ENCODE results near the gene FOXD4L3. TPM values are rescaled to one million over a fixed set of nuclear protein-coding genes. Genes with fewer than 3 reads are reported as not detected.
"Not testable (repeated sequence)": the region's sequence is repeated elsewhere in the genome, so short reads cannot be mapped to it uniquely, and the experiment has no call there.

FOXD4L3 gene
- total RNA-seq (under 1 TPM in 2 of 5 experiments, not detected in 3; 0.30 to 0.54 TPM), polyA plus RNA-seq (not detected), total RNA-seq (not detected)

GRCh38 chr9:68302567-68302966, at the start of gene FOXD4L3:
Gene FOXD4L3, plus strand, starts transcription at chr9:68302867. Its CDS starts 85 bp downstream, at chr9:68302952.
- H3K36me3 Mint-ChIP-seq, DNase-seq, H3K4me1 Mint-ChIP-seq: not testable (repeated sequence)

GRCh38 chr9:68281041-68281440, 21.6 kb upstream of the FOXD4L3 start:
- H3K27ac Mint-ChIP-seq; H3K4me3 ChIP-seq (ENCODE audit: low read length); DNase-seq; intact Hi-C loops (cut with micrococcal nuclease); H3K9me3 ChIP-seq (ENCODE audit: control insufficient read depth in 2 of 3, low read length in 3 of 3); H3K27me3 ChIP-seq (ENCODE audit: control insufficient read depth in 2 of 2, insufficient read depth in 2 of 2, low read length in 2 of 2); H3K4me1 ChIP-seq (ENCODE audit: control insufficient read depth in 2 of 2, insufficient read depth in 2 of 2, low read length in 2 of 2); POLR2A ChIA-PET; H3K36me3 Mint-ChIP-seq; H3K4me1 Mint-ChIP-seq; ATAC-seq; H3K36me3 ChIP-seq (ENCODE audit: control insufficient read depth in 2 of 3, insufficient read depth in 3 of 3, low read length in 3 of 3); H3K27ac ChIP-seq (ENCODE audit: low read depth, low read length); H3K4me3 Mint-ChIP-seq; H3K9me3 Mint-ChIP-seq; CTCF ChIA-PET; H3K27me3 Mint-ChIP-seq: not testable (repeated sequence)

More at GRCh38 chr9:68302567-68302966, at the start of gene FOXD4L3:
- H3K27me3 Mint-ChIP-seq; H3K36me3 ChIP-seq (ENCODE audit: control insufficient read depth in 2 of 3, insufficient read depth in 3 of 3, low read length in 3 of 3); H3K27ac Mint-ChIP-seq; H3K9me3 Mint-ChIP-seq; H3K27me3 ChIP-seq (ENCODE audit: control insufficient read depth in 2 of 2, insufficient read depth in 2 of 2, low read length in 2 of 2); POLR2A ChIA-PET; H3K4me3 ChIP-seq (ENCODE audit: low read length); CTCF ChIA-PET; H3K4me1 ChIP-seq (ENCODE audit: control insufficient read depth in 2 of 2, insufficient read depth in 2 of 2, low read length in 2 of 2); H3K27ac ChIP-seq (ENCODE audit: low read depth, low read length); H3K4me3 Mint-ChIP-seq; H3K9me3 ChIP-seq (ENCODE audit: control insufficient read depth in 2 of 3, low read length in 3 of 3); intact Hi-C loops (cut with micrococcal nuclease); ATAC-seq: not testable (repeated sequence)

- H3K9me3 ChIP-seq (ENCODE audit: control insufficient read depth in 2 of 3, low read length in 3 of 3); DNase-seq; H3K4me1 ChIP-seq (ENCODE audit: control insufficient read depth in 2 of 2, insufficient read depth in 2 of 2, low read length in 2 of 2); H3K36me3 ChIP-seq (ENCODE audit: control insufficient read depth in 2 of 3, insufficient read depth in 3 of 3, low read length in 3 of 3); H3K4me3 Mint-ChIP-seq; H3K27me3 ChIP-seq (ENCODE audit: control insufficient read depth in 2 of 2, insufficient read depth in 2 of 2, low read length in 2 of 2); intact Hi-C loops (cut with micrococcal nuclease); POLR2A ChIA-PET; H3K27ac ChIP-seq (ENCODE audit: low read depth, low read length); H3K4me1 Mint-ChIP-seq; H3K9me3 Mint-ChIP-seq; H3K36me3 Mint-ChIP-seq; CTCF ChIA-PET; H3K4me3 ChIP-seq (ENCODE audit: low read length); H3K27me3 Mint-ChIP-seq; H3K27ac Mint-ChIP-seq; ATAC-seq: not testable (repeated sequence)
Measured at GRCh38 chr9:68303771-68304170, 1.1 kb downstream of the FOXD4L3 start.

DNA sequence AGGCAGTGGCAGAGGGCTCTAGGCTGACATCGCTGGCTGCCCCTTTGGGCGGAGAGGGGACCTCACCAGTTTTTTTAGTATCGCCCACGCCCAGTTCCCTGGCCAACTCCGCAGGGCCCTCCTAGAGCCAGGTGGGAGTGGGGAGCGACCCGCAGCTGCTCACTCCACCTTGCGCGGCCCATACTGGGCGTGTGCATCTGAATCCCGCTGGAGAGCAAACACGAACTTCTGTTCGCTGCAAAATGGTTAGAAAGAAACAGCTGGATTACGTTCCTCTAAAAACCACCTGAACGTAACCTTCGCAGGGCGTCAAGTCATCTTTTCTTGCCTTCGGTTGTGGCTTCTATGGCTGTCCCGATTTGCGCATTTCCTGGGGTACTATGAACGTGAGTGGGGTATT, 1.5 kb downstream of the FOXD4L3 start:
- H3K4me3 Mint-ChIP-seq; H3K36me3 Mint-ChIP-seq; H3K27ac Mint-ChIP-seq; DNase-seq; H3K27me3 ChIP-seq (ENCODE audit: control insufficient read depth in 2 of 2, insufficient read depth in 2 of 2, low read length in 2 of 2); intact Hi-C loops (cut with micrococcal nuclease); H3K4me1 ChIP-seq (ENCODE audit: control insufficient read depth in 2 of 2, insufficient read depth in 2 of 2, low read length in 2 of 2); H3K9me3 ChIP-seq (ENCODE audit: control insufficient read depth in 2 of 3, low read length in 3 of 3); H3K4me1 Mint-ChIP-seq; H3K27ac ChIP-seq (ENCODE audit: low read depth, low read length); H3K27me3 Mint-ChIP-seq; H3K4me3 ChIP-seq (ENCODE audit: low read length); POLR2A ChIA-PET; H3K36me3 ChIP-seq (ENCODE audit: control insufficient read depth in 2 of 3, insufficient read depth in 3 of 3, low read length in 3 of 3); ATAC-seq; H3K9me3 Mint-ChIP-seq; CTCF ChIA-PET: not testable (repeated sequence)

DNA sequence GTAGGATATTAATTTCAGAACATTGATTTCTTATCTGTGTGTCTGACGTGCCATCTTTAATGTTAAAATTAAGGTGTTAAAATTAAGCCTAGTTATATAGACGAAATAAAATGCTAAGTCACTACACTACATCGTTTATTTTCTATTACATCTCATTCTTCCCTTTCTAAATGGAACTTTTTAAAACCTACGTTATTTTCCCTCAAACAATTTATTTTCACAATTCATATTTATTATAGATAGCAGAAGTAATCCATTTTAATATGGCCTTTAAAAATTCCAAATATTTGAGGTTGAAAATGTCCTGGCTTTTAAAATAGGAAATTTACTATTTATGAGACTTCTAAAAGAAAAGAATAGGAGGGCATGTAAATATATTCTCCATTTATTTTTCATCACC, 2.1 kb downstream of the FOXD4L3 start:
- CTCF ChIA-PET; H3K4me1 ChIP-seq (ENCODE audit: control insufficient read depth in 2 of 2, insufficient read depth in 2 of 2, low read length in 2 of 2); H3K27me3 Mint-ChIP-seq; H3K4me3 ChIP-seq (ENCODE audit: low read length); H3K9me3 Mint-ChIP-seq; POLR2A ChIA-PET; H3K36me3 Mint-ChIP-seq; H3K4me1 Mint-ChIP-seq; ATAC-seq; H3K27ac Mint-ChIP-seq; DNase-seq; H3K4me3 Mint-ChIP-seq; intact Hi-C loops (cut with micrococcal nuclease); H3K36me3 ChIP-seq (ENCODE audit: control insufficient read depth in 2 of 3, insufficient read depth in 3 of 3, low read length in 3 of 3); H3K9me3 ChIP-seq (ENCODE audit: control insufficient read depth in 2 of 3, low read length in 3 of 3); H3K27ac ChIP-seq (ENCODE audit: low read depth, low read length); H3K27me3 ChIP-seq (ENCODE audit: control insufficient read depth in 2 of 2, insufficient read depth in 2 of 2, low read length in 2 of 2): not testable (repeated sequence)

GRCh38 chr9:68305680-68306285, 3.1 kb downstream of the FOXD4L3 start:
- H3K36me3 ChIP-seq (ENCODE audit: control insufficient read depth in 2 of 3, insufficient read depth in 3 of 3, low read length in 3 of 3); H3K9me3 ChIP-seq (ENCODE audit: control insufficient read depth in 2 of 3, low read length in 3 of 3); H3K9me3 Mint-ChIP-seq; POLR2A ChIA-PET; intact Hi-C loops (cut with micrococcal nuclease); H3K36me3 Mint-ChIP-seq; H3K4me3 ChIP-seq (ENCODE audit: low read length); DNase-seq; H3K27ac ChIP-seq (ENCODE audit: low read depth, low read length); H3K27me3 ChIP-seq (ENCODE audit: control insufficient read depth in 2 of 2, insufficient read depth in 2 of 2, low read length in 2 of 2); H3K27ac Mint-ChIP-seq; ATAC-seq; H3K27me3 Mint-ChIP-seq; CTCF ChIA-PET; H3K4me3 Mint-ChIP-seq; H3K4me1 Mint-ChIP-seq; H3K4me1 ChIP-seq (ENCODE audit: control insufficient read depth in 2 of 2, insufficient read depth in 2 of 2, low read length in 2 of 2): not testable (repeated sequence)

GRCh38 chr9:68306391-68306964, 3.8 kb downstream of the FOXD4L3 start:
- ATAC-seq; H3K36me3 Mint-ChIP-seq; H3K9me3 ChIP-seq (ENCODE audit: control insufficient read depth in 2 of 3, low read length in 3 of 3); H3K27me3 Mint-ChIP-seq; H3K36me3 ChIP-seq (ENCODE audit: control insufficient read depth in 2 of 3, insufficient read depth in 3 of 3, low read length in 3 of 3); H3K9me3 Mint-ChIP-seq; CTCF ChIA-PET; POLR2A ChIA-PET; H3K4me1 ChIP-seq (ENCODE audit: control insufficient read depth in 2 of 2, insufficient read depth in 2 of 2, low read length in 2 of 2); H3K4me3 ChIP-seq (ENCODE audit: low read length); H3K4me3 Mint-ChIP-seq; intact Hi-C loops (cut with micrococcal nuclease); H3K27ac Mint-ChIP-seq; H3K4me1 Mint-ChIP-seq; H3K27ac ChIP-seq (ENCODE audit: low read depth, low read length); H3K27me3 ChIP-seq (ENCODE audit: control insufficient read depth in 2 of 2, insufficient read depth in 2 of 2, low read length in 2 of 2); DNase-seq: not testable (repeated sequence)
